Activated naive CD8-positive, alpha-beta T cell treated with anti-CD3 and anti-CD28 coated beads, Interleukin-2, amount 10 ng/mL, durations not matched to agents 7 days and 5 days (primary cell): ENCODE measurements around the gene DMAP1. TPM values are rescaled to one million over a fixed set of nuclear protein-coding genes. Genes with fewer than 3 reads are reported as not detected.

ENCODE experiments used
- ATAC-seq: fragments of 150-1000 bp; cut with Tn5 transposase; one replicate; pipeline ENCODE4 v1.10.0; 2021; ENCODE audit warnings: low read depth, moderate library complexity
- POLR2A ChIA-PET: fragments of 350-600 bp; sonication (Branson Sonifier 250); formaldehyde crosslinking; loops from one replicate; lab custom pipeline; 2021; ENCODE audit warnings: antibody characterized with exemption; lab: Charles Lee
- DNase-seq: peaks from one replicate; pipeline ENCODE4 v3.0.0; 2021
- H3K27ac Mint-ChIP-seq: one replicate; pipeline ENCODE4 v1.8.0; 2022; ENCODE audit warnings: mild to moderate bottlenecking, mixed read lengths
- H3K27me3 Mint-ChIP-seq: one replicate; pipeline ENCODE4 v1.8.0; 2022; ENCODE audit warnings: mild to moderate bottlenecking, moderate library complexity, mixed read lengths
- H3K36me3 Mint-ChIP-seq: one replicate; pipeline ENCODE4 v1.8.0; 2021; ENCODE audit warnings: mild to moderate bottlenecking, mixed read lengths
- H3K4me1 Mint-ChIP-seq: one replicate; pipeline ENCODE4 v1.8.0; 2021; ENCODE audit warnings: mixed read lengths
- H3K4me3 Mint-ChIP-seq: one replicate; pipeline ENCODE4 v1.8.0; 2022; ENCODE audit warnings: mild to moderate bottlenecking, moderate library complexity, mixed read lengths
- H3K9me3 Mint-ChIP-seq: one replicate; pipeline ENCODE4 v1.8.0; 2021; ENCODE audit warnings: mixed read lengths
- total RNA-seq, 2 experiments: library from RNA; stranded (reverse); gene quantifications; one replicate each; pipeline ENCODE4 v1.2.3, GENCODE V29; 2021

Gene DMAP1
- total RNA-seq, 2 experiments from 2014 or later = 53.3 to 58.6 TPM

GRCh38 chr1:44265656-44266358, 52.5 kb downstream of the DMAP1 start:
- no peak overlapping the region for H3K4me3 Mint-ChIP-seq
- DNase-seq (no peak), ATAC-seq (no peak)
- POLR2A ChIA-PET = no interaction called here
- peaks cover 13% of the 10 kb centered on the region for H3K4me1 Mint-ChIP-seq
- H3K9me3 Mint-ChIP-seq = no peaks in the 10 kb centered on the region
- no peak overlapping the region for H3K27ac Mint-ChIP-seq
- no peaks in the 10 kb centered on the region for H3K27me3 Mint-ChIP-seq
- no peaks in the 10 kb centered on the region for H3K36me3 Mint-ChIP-seq

GRCh38 chr1:44266400-44267344, 53.4 kb downstream of the DMAP1 start:
- ATAC-seq (no peak), DNase-seq (no peak)
- no peak overlapping the region for H3K4me3 Mint-ChIP-seq
- no peaks in the 10 kb centered on the region for H3K27me3 Mint-ChIP-seq
- H3K36me3 Mint-ChIP-seq = no peaks in the 10 kb centered on the region
- H3K4me1 Mint-ChIP-seq = peaks cover 13% of the 10 kb centered on the region
- H3K27ac Mint-ChIP-seq = no peak overlapping the region
- no peaks in the 10 kb centered on the region for H3K9me3 Mint-ChIP-seq
- POLR2A ChIA-PET = no interaction called here

GRCh38 chr1:44267438-44267837, 54.2 kb downstream of the DMAP1 start:
- ATAC-seq (no peak), DNase-seq (no peak)
- Mint-ChIP-seq H3K4me1 (peaks cover 13% of the 10 kb centered on the region), H3K9me3 (no peaks in the 10 kb centered on the region), H3K27ac (no peak overlapping the region), H3K4me3 (no peak overlapping the region), H3K36me3 (no peaks in the 10 kb centered on the region), H3K27me3 (no peaks in the 10 kb centered on the region)
- POLR2A ChIA-PET = no interaction called here

- no peak overlapping the region for H3K27ac Mint-ChIP-seq
- peaks cover 13% of the 10 kb centered on the region for H3K4me1 Mint-ChIP-seq
- POLR2A ChIA-PET = no interaction called here
- no peaks in the 10 kb centered on the region for H3K27me3 Mint-ChIP-seq
- H3K36me3 Mint-ChIP-seq = no peaks in the 10 kb centered on the region
- no peak for DNase-seq
- no peak overlapping the region for H3K4me3 Mint-ChIP-seq
- no peak for ATAC-seq
- no peaks in the 10 kb centered on the region for H3K9me3 Mint-ChIP-seq
These were observed 54.8 kb downstream of the DMAP1 start for GRCh38 chr1:44268054-44268453.

Other genes with a start within 250 kb of the DMAP1 start
- 10 to 100 TPM; 26.7 to 28.2 TPM for gene DPH2, start 243.5 kb upstream of the DMAP1 start, total RNA-seq
- 10 to 100 TPM; 90.4 to 94.2 TPM for gene ATP6V0B, start 238.5 kb upstream of the DMAP1 start, total RNA-seq
- 10 to 100 TPM; 12.5 to 13.3 TPM for gene B4GALT2, start 234.3 kb upstream of the DMAP1 start, total RNA-seq
- gene CCDC24, start 221.9 kb upstream of the DMAP1 start, total RNA-seq = 1 to 10 TPM; 1.3 to 3.2 TPM
- gene SLC6A9, start 182.0 kb upstream of the DMAP1 start, total RNA-seq = 1 to 10 TPM; 1.9 to 3.0 TPM
- not detected for gene KLF17, start 94.7 kb upstream of the DMAP1 start, total RNA-seq
- gene KLF18, start 71.8 kb upstream of the DMAP1 start, total RNA-seq = not detected
- 10 to 100 TPM; 26.5 to 30.4 TPM for gene ERI3, start 141.8 kb downstream of the DMAP1 start, total RNA-seq
- gene RNF220, start 191.8 kb downstream of the DMAP1 start, total RNA-seq = 10 to 100 TPM; 91.3 to 94.4 TPM